ENCODE results near the gene RBM6.

GRCh38 chr3:49928481-49929017 lies 11.4 kb upstream of the RBM6 start:
- TF ChIP-seq POLR2A (IDR thresholded peaks at IDR 0.05) (no peak), CTCF (IDR thresholded peaks at IDR 0.05) (no peak)

All from tibial nerve (tissue), 3 donors.